Measurements from ENCODE around the gene FLG2. TPM values are rescaled to one million over a fixed set of nuclear protein-coding genes. Genes with fewer than 3 reads are reported as not detected.

The FLG2 gene
- total and polyA plus RNA-seq, 10 donors, result 0.07 TPM; not detected in 9

DNA sequence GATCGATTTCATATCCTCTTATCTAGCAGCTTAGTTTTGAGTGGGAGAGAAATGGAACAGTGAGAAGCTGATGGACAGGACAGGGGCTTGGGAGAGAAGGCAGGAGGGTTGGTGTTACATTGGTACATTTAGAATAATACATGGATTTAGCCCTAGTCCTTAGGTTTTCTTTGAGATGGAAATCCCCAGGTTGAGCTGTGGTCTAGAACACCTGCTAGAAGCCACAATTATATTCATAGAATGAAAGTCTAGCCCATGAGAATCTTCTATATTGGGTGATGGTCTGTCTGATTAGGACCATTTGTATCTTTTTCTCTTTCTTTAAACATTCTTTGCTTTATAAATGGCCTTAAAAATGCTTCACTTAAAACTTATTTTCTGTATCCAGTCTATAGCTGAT, 34.3 kb upstream of the FLG2 start:
- WGBS, 5 donors, result 39 to 63% (median 54%) methylated on average over 1 of the region's 1 CpG
- DNase-seq, result no peak
- TF ChIP-seq, protein P1, sequence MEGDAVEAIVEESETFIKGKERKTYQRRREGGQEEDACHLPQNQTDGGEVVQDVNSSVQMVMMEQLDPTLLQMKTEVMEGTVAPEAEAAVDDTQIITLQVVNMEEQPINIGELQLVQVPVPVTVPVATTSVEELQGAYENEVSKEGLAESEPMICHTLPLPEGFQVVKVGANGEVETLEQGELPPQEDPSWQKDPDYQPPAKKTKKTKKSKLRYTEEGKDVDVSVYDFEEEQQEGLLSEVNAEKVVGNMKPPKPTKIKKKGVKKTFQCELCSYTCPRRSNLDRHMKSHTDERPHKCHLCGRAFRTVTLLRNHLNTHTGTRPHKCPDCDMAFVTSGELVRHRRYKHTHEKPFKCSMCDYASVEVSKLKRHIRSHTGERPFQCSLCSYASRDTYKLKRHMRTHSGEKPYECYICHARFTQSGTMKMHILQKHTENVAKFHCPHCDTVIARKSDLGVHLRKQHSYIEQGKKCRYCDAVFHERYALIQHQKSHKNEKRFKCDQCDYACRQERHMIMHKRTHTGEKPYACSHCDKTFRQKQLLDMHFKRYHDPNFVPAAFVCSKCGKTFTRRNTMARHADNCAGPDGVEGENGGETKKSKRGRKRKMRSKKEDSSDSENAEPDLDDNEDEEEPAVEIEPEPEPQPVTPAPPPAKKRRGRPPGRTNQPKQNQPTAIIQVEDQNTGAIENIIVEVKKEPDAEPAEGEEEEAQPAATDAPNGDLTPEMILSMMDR (IDR thresholded peaks at IDR 0.05 in 8 of 11, conservative IDR thresholded peaks at IDR 0.05 in 3 of 11), result no peak
- no peak for TF ChIP-seq POLR2AphosphoS5 (IDR thresholded peaks at IDR 0.05)
- no peak for TF ChIP-seq POLR2A (IDR thresholded peaks at IDR 0.05)
- H3K27me3 ChIP-seq (replicated peaks in 1 of 7), result peaks cover 0 to 11% (median 0%) of the 10 kb centered on the region in 7 donors
- no peaks in the 10 kb centered on the region for H3K4me1 ChIP-seq
- H3K27ac ChIP-seq, result no peak overlapping the region
- no peak overlapping the region for H3K4me3 ChIP-seq
- H3K36me3 ChIP-seq, result no peaks in the 10 kb centered on the region
- no peaks in the 10 kb centered on the region for H3K9me3 ChIP-seq
- intact Hi-C loops (cut with DNase I; ENCODE audit: low total_unique reads), result no loop called here

GRCh38 chr1:152392909-152393308, 33.1 kb upstream of the FLG2 start:
- no peak for DNase-seq
- Histone ChIP-seq H3K4me3 (no peak overlapping the region), H3K27ac (no peak overlapping the region), H3K27me3 (replicated peaks in 1 of 7) (peaks cover 0 to 17% (median 0%) of the 10 kb centered on the region in 7 donors), H3K36me3 (no peaks in the 10 kb centered on the region), H3K9me3 (no peaks in the 10 kb centered on the region), H3K4me1 (no peaks in the 10 kb centered on the region)
- intact Hi-C loops (cut with DNase I; ENCODE audit: low total_unique reads), result no loop called here
- 27 to 52% (median 44%) methylated on average over 2 of the region's 2 CpGs for WGBS, 5 donors
- no peak for TF ChIP-seq POLR2A (IDR thresholded peaks at IDR 0.05)
- TF ChIP-seq, protein P1 (IDR thresholded peaks at IDR 0.05 in 8 of 11, conservative IDR thresholded peaks at IDR 0.05 in 3 of 11), result no peak
- TF ChIP-seq POLR2AphosphoS5 (IDR thresholded peaks at IDR 0.05), result no peak

DNA sequence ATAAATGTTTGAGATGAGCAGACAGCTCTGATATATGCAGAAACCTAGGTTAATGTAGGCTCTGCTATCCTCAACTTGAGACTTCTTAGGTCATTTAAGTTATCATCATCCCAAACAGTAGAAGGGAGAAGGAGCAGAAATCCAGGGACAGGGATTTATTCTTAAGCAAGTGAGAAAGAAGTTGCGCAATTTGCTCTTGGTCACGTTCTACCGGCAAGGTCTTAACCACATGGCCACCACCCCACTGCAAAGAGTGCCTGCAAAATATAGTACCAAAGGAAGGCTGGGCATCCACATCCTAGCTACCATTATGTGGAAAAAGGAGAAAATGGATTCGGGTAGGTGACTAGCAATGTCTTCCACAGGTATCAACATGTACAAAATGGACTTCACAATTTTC, 29.1 kb upstream of the FLG2 start:
- Histone ChIP-seq H3K4me3 (no peak overlapping the region), H3K9me3 (no peaks in the 10 kb centered on the region), H3K27me3 (replicated peaks in 1 of 7) (peaks cover 0 to 15% (median 0%) of the 10 kb centered on the region in 7 donors), H3K36me3 (no peaks in the 10 kb centered on the region), H3K27ac (no peak overlapping the region), H3K4me1 (no peaks in the 10 kb centered on the region)
- 57 to 74% (median 70%) methylated on average over 4 of the region's 4 CpGs for WGBS, 5 donors
- DNase-seq, result no peak
- intact Hi-C loops (cut with DNase I; ENCODE audit: low total_unique reads), result no loop called here
- no peak for TF ChIP-seq POLR2A (IDR thresholded peaks at IDR 0.05)
- TF ChIP-seq, protein P1 (IDR thresholded peaks at IDR 0.05 in 8 of 11, conservative IDR thresholded peaks at IDR 0.05 in 3 of 11), result no peak
- TF ChIP-seq POLR2AphosphoS5 (IDR thresholded peaks at IDR 0.05), result no peak

DNA sequence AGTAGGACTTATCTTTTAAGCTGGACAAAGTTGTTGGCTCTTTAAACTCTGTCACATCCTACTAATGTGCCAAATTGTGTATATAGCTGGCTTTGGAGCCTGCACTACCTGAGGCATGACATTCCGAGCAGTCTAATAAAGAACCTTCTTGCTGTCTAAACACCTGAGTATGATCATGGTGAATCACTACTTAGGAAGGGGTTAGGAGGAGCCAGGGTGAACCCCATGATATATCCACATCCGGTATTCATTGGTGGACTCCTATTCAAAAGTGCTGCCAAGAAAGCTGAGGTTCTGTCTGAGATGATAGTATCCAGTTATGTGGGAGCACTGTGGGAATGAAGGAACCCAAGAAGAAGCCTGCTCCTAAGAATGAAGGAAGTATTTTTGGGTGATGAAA, 27.1 kb upstream of the FLG2 start:
- intact Hi-C loops (cut with DNase I; ENCODE audit: low total_unique reads), result no loop called here
- Histone ChIP-seq H3K4me1 (no peaks in the 10 kb centered on the region), H3K4me3 (no peak overlapping the region), H3K27me3 (replicated peaks in 1 of 7) (peaks cover 0 to 15% (median 0%) of the 10 kb centered on the region in 7 donors), H3K9me3 (no peaks in the 10 kb centered on the region), H3K27ac (no peak overlapping the region), H3K36me3 (no peaks in the 10 kb centered on the region)
- WGBS, 5 donors, result 83 to 93% (median 92%) methylated on average over 2 of the region's 2 CpGs
- DNase-seq, result no peak
- TF ChIP-seq POLR2AphosphoS5 (IDR thresholded peaks at IDR 0.05) (no peak), POLR2A (IDR thresholded peaks at IDR 0.05) (no peak)
- TF ChIP-seq, protein P1 (IDR thresholded peaks at IDR 0.05 in 8 of 11, conservative IDR thresholded peaks at IDR 0.05 in 3 of 11), result no peak

All from spleen (tissue), 11 donors.